K562 (cell line): ENCODE results near the gene ZBTB14. TPM values are rescaled to one million over a fixed set of nuclear protein-coding genes. Genes with fewer than 3 reads are reported as not detected.

Source experiments
- ATAC-seq: fragments of 200-7000 bp; cut with Tn5 transposase; 3 replicates; pipeline ENCODE4 v1.9.1; 2020; ENCODE audit warnings: moderate library complexity
- BruUV-seq: library from RNA; stranded (reverse); fragments of 400-500 nt; replicated peaks from 2 replicates; lab custom pipeline; 2021; lab: Mats Ljungman, UMichigan
- CTCF ChIA-PET: fragments of 300-600 bp; formaldehyde crosslinking; extraction: SDS; loops from one replicate; lab custom pipeline; 2021; ENCODE audit warnings: low intra/inter-chr PET ratio; lab: Yijun Ruan, JAX
- POLR2A ChIA-PET: fragments of 300-600, 350-650 bp; sonication (Branson Sonifier 250); formaldehyde crosslinking; extraction: SDS; loops from one replicate; lab custom pipeline; 2021; ENCODE audit warnings: antibody characterized with exemption, inconsistent platforms; lab: Yijun Ruan, JAX
- DNase-seq, 4 experiments: peaks; one replicate each; pipeline versions ENCODE4 v3.0.0 to v3.0.0-alpha.2; 2011 to 2018; ENCODE audit warnings: low spot score in 3 of 4, mixed read lengths in 3 of 4; ENCODE audit errors: extremely low read depth in 1 of 4
- FAIRE-seq: peaks from 2 replicates; lab custom pipeline; 2011; peaks lifted over from hg19 to GRCh38; lab: Jason Lieb, UNC
- H2AFZ ChIP-seq: 2 replicates; pipeline ENCODE4 v1.6.0; 2011; ENCODE audit warnings: low read depth, low read length, control low read depth, inconsistent platforms
- H3K27ac ChIP-seq: fragments of 200-600 bp; 3 replicates; pipeline ENCODE4 v1.8.0; 2011; ENCODE audit warnings: low read depth, mild to moderate bottlenecking, control low read depth, inconsistent platforms, low read length, moderate library complexity, mixed read lengths; ENCODE audit errors: extremely low read depth
- H3K27me3 ChIP-seq, 2 experiments: fragments of 300-600 bp in 1 of 2; 2 replicates in 1 of 2; 3 replicates in 1 of 2; pipeline versions ENCODE4 v1.6.0 to v1.8.0; 2011; ENCODE audit warnings: inconsistent platforms in 2 of 2, low read length in 2 of 2, mild to moderate bottlenecking in 1 of 2, mixed read lengths in 1 of 2, moderate library complexity in 1 of 2; ENCODE audit not compliant: control insufficient read depth in 2 of 2, insufficient read depth in 2 of 2
- H3K36me3 ChIP-seq: fragments of 300-600 bp; 3 replicates; pipeline ENCODE4 v1.8.0; 2011; ENCODE audit warnings: mild to moderate bottlenecking, low read length, inconsistent platforms; ENCODE audit not compliant: control insufficient read depth, insufficient read depth
- H3K4me1 ChIP-seq, 2 experiments: fragments of 200-600 bp in 1 of 2; replicated peaks in 1 of 2; 2 replicates in 1 of 2; 3 replicates in 1 of 2; pipeline versions ENCODE4 v1.5.1 to v1.8.0; 2011; ENCODE audit warnings: inconsistent platforms in 2 of 2, low read length in 2 of 2, mild to moderate bottlenecking in 1 of 2, mixed read lengths in 1 of 2, moderate library complexity in 1 of 2; ENCODE audit not compliant: control insufficient read depth in 2 of 2, insufficient read depth in 2 of 2
- H3K4me2 ChIP-seq: 2 replicates; pipeline ENCODE4 v1.6.1; 2011; ENCODE audit warnings: low read length, control low read depth, inconsistent platforms, mixed read lengths; ENCODE audit not compliant: insufficient read depth
- H3K4me3 ChIP-seq: fragments of 200-600 bp; sonication (generic), shearing (Covaris generic); 2 replicates; pipeline ENCODE4 v1.5.1; 2016; ENCODE audit warnings: control low read depth, inconsistent platforms
- H3K79me2 ChIP-seq: fragments of 200-600 bp; 3 replicates; pipeline ENCODE4 v1.8.0; 2011; ENCODE audit warnings: low read length, inconsistent platforms; ENCODE audit not compliant: control insufficient read depth, insufficient read depth
- H3K9ac ChIP-seq, 2 experiments: 2 replicates each; pipeline versions ENCODE4 v1.6.0 to v1.6.1; 2011; ENCODE audit warnings: low read depth in 2 of 2, low read length in 2 of 2, control low read depth in 1 of 2, inconsistent platforms in 1 of 2, mild to moderate bottlenecking in 1 of 2, mixed read lengths in 1 of 2; ENCODE audit not compliant: insufficient read depth in 1 of 2
- H3K9me1 ChIP-seq: one replicate; pipeline ENCODE4 v1.6.0; 2011; ENCODE audit warnings: inconsistent platforms, mild to moderate bottlenecking, low read length, moderate library complexity; ENCODE audit not compliant: control insufficient read depth, insufficient read depth
- H3K9me3 ChIP-seq: replicated peaks from 2 replicates; pipeline ENCODE4 v1.5.1; 2011; ENCODE audit warnings: low read depth, low read length, inconsistent platforms; ENCODE audit not compliant: control insufficient read depth, insufficient read depth
- H4K20me1 ChIP-seq: replicated peaks from 2 replicates; pipeline ENCODE4 v1.6.1; 2011; ENCODE audit warnings: low read length, inconsistent platforms, mixed read lengths; ENCODE audit not compliant: control insufficient read depth, insufficient read depth
- ATF4 ChIP-seq: fragments of 450-650 bp; formaldehyde crosslinking; IDR thresholded peaks from 2 replicates; pipeline ENCODE4 v1.4.0; 2022; ENCODE audit warnings: mild to moderate bottlenecking, moderate library complexity
- BDP1 ChIP-seq: IDR thresholded peaks from 3 replicates; pipeline ENCODE4 v1.6.1; 2011; ENCODE audit not compliant: insufficient read length, insufficient read depth
- CBX3 ChIP-seq, 2 experiments: IDR thresholded peaks; 1 replicate in 1 of 2; 2 replicates in 1 of 2; pipeline ENCODE4 v1.6.1; 2012; ENCODE audit warnings: inconsistent platforms in 2 of 2, low read length in 2 of 2, borderline replicate concordance in 1 of 2, control low read depth in 1 of 2
- COPS2 ChIP-seq: fragments of 450-650 bp; conservative IDR thresholded peaks from 2 replicates; pipeline ENCODE4 v1.6.1; 2016; ENCODE audit warnings: mild to moderate bottlenecking, moderate library complexity
- NR2C2 ChIP-seq, 2 experiments: fragments of 200-800 bp in 1 of 2; sonication (Bioruptor generic) in 1 of 2; sonication (generic) in 1 of 2; formaldehyde crosslinking in 1 of 2; IDR thresholded peaks; 2 replicates each; pipeline versions ENCODE4 v1.6.1 to v1.8.0; 2016 to 2022; ENCODE audit warnings: mild to moderate bottlenecking in 1 of 2, missing compliant biosample characterization in 1 of 2, missing genetic modification characterization in 1 of 2, missing genetic modification reagents in 1 of 2
- RUNX1 ChIP-seq: sonication (generic); IDR thresholded peaks from 2 replicates; pipeline ENCODE4 v1.6.1; 2016; ENCODE audit warnings: antibody characterized with exemption, low read depth
- TAF15 ChIP-seq: fragments of 200-400 bp; formaldehyde crosslinking; IDR thresholded peaks from 2 replicates; pipeline ENCODE4 v1.6.1; 2017; ENCODE audit warnings: mild to moderate bottlenecking, low read depth, low read length, moderate library complexity
- TCF7L2 ChIP-seq: fragments of 150-350 bp; IDR thresholded peaks from 2 replicates; pipeline ENCODE4 v1.6.1; 2016; ENCODE audit warnings: low read depth, mild to moderate bottlenecking, low read length, moderate library complexity
- ZBED1 ChIP-seq: IDR thresholded peaks from 2 replicates; pipeline ENCODE4 v1.6.1; 2014
- WGBS: fragments of 100-300 bp; shearing (Covaris generic); methylation state at CpG from one replicate; pipeline ENCODE4 v1.1.6; 2016; ENCODE audit warnings: low coverage, mixed read lengths; ENCODE audit not compliant: insufficient coverage; ENCODE audit errors: missing lambda C conversion rate; 5-methylcytosine and 5-hydroxymethylcytosine counted together
- in situ Hi-C: fragments of 300-500 bp; cut with MboI; formaldehyde crosslinking; loops from 4 replicates; pipeline ENCODE4 v1.15.0; 2018; ENCODE audit warnings: inconsistent platforms, mixed read lengths
- intact Hi-C: fragments of 100-400 bp; cut with micrococcal nuclease; formaldehyde crosslinking; loops from 2 replicates; pipeline ENCODE4 v1.14.2; 2022
- polyA plus RNA-seq, 8 experiments: library from polyadenylated mRNA; depleted of rRNA in 4 of 8; stranded (reverse) in 5 of 8; unstranded in 3 of 8; fragments of >200 nt; fragmentation: Nextera tagmentation in 2 of 8; fragmentation: Illumina TruSeq in 1 of 8; extraction: Ambion mirVana in 2 of 8; extraction: Trizol in 1 of 8; gene quantifications; 2 replicates each; pipeline versions ENCODE4 v1.2.1 to v1.2.3, GENCODE V29; 2011 to 2014; ENCODE audit warnings: inconsistent platforms in 1 of 8, missing spikeins in 1 of 8
- total RNA-seq, 7 experiments: library from RNA; depleted of rRNA in 6 of 7; stranded (reverse); fragments of >200 nt in 6 of 7; fragmentation: Illumina TruSeq in 2 of 7; extraction: Trizol in 2 of 7; gene quantifications; 2 replicates each; pipeline versions ENCODE4 v1.2.1 to v1.2.3, GENCODE V29; 2011 to 2021; ENCODE audit warnings: low replicate concordance in 1 of 7
- TF ChIP-seq, protein P1 (sequence below): fragments of 450-650 bp; IDR thresholded peaks from 2 replicates; pipeline ENCODE4 v1.6.1; 2018; ENCODE audit warnings: mild to moderate bottlenecking, low read depth; ENCODE audit not compliant: partially characterized antibody
- TF ChIP-seq, protein P2 (sequence below): fragments of 250-450 bp; sonication (Bioruptor Pico); IDR thresholded peaks from 2 replicates; pipeline ENCODE4 v1.4.0; 2020

ZBTB14 gene
- total and polyA plus RNA-seq, 9 of the 15 experiments (the other 6 are each of a cell fraction or from before 2014, with no cell fraction given): 2.8 to 12.6 (median 9.0) TPM

DNA sequence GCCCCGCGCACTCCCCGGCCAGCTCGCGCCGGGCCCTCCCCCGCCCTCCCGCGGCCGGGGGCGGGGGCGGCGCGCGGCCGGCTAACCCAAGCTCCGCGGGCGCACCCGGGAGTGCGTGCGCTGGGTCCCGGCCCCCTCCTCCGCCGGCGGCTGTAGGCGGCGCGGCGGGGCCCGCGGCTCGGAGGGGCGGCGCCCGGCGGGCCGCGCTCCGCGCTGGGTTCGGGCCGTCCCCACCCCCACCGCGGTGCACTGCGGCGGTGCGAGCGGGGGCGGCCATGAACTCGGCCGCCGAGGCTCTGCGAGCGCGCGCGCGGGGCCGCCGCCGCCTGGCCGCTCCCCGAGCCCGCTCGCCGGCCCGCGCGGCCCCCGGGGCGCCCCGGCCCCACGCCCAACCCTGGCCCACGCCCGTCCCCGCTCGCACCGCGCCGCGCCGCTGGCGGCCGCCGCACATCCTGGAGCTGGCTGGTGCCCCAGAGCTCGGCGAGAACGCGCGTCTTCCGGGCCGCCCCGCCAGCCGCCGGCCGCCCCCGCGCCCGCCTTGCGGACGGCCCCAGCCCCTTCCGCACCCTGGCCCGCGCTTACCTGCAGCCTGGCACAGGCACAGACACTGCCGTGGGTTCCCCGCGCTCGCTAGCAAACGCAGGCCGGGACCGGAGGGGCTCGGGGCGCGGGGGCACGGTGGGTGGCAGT lies at the start of gene ZBTB14 (continued):
- TF ChIP-seq, protein P1, sequence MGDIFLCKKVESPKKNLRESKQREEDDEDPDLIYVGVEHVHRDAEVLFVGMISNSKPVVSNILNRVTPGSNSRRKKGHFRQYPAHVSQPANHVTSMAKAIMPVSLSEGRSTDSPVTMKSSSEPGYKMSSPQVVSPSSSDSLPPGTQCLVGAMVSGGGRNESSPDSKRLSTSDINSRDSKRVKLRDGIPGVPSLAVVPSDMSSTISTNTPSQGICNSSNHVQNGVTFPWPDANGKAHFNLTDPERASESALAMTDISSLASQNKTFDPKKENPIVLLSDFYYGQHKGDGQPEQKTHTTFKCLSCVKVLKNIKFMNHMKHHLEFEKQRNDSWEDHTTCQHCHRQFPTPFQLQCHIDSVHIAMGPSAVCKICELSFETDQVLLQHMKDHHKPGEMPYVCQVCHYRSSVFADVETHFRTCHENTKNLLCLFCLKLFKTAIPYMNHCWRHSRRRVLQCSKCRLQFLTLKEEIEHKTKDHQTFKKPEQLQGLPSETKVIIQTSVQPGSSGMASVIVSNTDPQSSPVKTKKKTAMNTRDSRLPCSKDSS: no peak

- BruUV-seq: no TSS peak
- ChIA-PET CTCF (no interaction called here), POLR2A (no interaction called here)
- in situ Hi-C loops: no loop called here
- no peaks in the 10 kb centered on the region for H3K36me3 ChIP-seq
- H3K9me3 ChIP-seq: no peaks in the 10 kb centered on the region; the same call in 1 of the 2 replicates
- H3K4me3 ChIP-seq: no peak overlapping the region
- H4K20me1 ChIP-seq: no peaks in the 10 kb centered on the region
- H2AFZ ChIP-seq: no peak overlapping the region
- H3K79me2 ChIP-seq: no peaks in the 10 kb centered on the region
- WGBS: 5% methylated on average over 2 of the region's 2 CpGs
- H3K9me1 ChIP-seq: no peaks in the 10 kb centered on the region
- no peaks in the 10 kb centered on the region for H3K4me1 ChIP-seq
- no peaks in the 10 kb centered on the region for H3K27me3 ChIP-seq
- ATAC-seq: no peak
- intact Hi-C loops: no loop called here
- no peak for DNase-seq
- no peak overlapping the region for H3K27ac ChIP-seq
- no peak for FAIRE-seq
- H3K9ac ChIP-seq: no peak overlapping the region
- H3K4me2 ChIP-seq: no peak overlapping the region
- TF ChIP-seq TCF7L2 (no peak), NR2C2 (CRISPR knock-in tag; IDR thresholded peaks at IDR 0.05) (no peak), NR2C2 (tag; IDR thresholded peaks at IDR 0.05) (no peak), CBX3 (IDR thresholded peaks at IDR 0.05; ENCODE audit: borderline replicate concordance in 1 of 2, low read length in 2 of 2) (no peak), BDP1 (no peak), ATF4 (CRISPR knock-in tag) (no peak), RUNX1 (no peak), COPS2 (no peak), TAF15 (no peak), ZBED1 (no peak)
- TF ChIP-seq, protein P2, sequence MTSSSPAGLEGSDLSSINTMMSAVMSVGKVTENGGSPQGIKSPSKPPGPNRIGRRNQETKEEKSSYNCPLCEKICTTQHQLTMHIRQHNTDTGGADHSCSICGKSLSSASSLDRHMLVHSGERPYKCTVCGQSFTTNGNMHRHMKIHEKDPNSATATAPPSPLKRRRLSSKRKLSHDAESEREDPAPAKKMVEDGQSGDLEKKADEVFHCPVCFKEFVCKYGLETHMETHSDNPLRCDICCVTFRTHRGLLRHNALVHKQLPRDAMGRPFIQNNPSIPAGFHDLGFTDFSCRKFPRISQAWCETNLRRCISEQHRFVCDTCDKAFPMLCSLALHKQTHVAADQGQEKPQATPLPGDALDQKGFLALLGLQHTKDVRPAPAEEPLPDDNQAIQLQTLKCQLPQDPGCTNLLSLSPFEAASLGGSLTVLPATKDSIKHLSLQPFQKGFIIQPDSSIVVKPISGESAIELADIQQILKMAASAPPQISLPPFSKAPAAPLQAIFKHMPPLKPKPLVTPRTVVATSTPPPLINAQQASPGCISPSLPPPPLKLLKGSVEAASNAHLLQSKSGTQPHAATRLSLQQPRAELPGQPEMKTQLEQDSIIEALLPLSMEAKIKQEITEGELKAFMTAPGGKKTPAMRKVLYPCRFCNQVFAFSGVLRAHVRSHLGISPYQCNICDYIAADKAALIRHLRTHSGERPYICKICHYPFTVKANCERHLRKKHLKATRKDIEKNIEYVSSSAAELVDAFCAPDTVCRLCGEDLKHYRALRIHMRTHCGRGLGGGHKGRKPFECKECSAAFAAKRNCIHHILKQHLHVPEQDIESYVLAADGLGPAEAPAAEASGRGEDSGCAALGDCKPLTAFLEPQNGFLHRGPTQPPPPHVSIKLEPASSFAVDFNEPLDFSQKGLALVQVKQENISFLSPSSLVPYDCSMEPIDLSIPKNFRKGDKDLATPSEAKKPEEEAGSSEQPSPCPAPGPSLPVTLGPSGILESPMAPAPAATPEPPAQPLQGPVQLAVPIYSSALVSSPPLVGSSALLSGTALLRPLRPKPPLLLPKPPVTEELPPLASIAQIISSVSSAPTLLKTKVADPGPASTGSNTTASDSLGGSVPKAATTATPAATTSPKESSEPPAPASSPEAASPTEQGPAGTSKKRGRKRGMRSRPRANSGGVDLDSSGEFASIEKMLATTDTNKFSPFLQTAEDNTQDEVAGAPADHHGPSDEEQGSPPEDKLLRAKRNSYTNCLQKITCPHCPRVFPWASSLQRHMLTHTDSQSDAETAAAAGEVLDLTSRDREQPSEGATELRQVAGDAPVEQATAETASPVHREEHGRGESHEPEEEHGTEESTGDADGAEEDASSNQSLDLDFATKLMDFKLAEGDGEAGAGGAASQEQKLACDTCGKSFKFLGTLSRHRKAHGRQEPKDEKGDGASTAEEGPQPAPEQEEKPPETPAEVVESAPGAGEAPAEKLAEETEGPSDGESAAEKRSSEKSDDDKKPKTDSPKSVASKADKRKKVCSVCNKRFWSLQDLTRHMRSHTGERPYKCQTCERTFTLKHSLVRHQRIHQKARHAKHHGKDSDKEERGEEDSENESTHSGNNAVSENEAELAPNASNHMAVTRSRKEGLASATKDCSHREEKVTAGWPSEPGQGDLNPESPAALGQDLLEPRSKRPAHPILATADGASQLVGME (CRISPR knock-in tag): no peak
Measured at GRCh38 chr18:5339202-5339834, 43.8 kb upstream of the ZBTB14 start.
